A549 (cell line): ENCODE measurements around the gene RBM17. TPM values are rescaled to one million over a fixed set of nuclear protein-coding genes. Genes with fewer than 3 reads are reported as not detected.

ENCODE experiments used
- ATAC-seq, 2 experiments: fragments of 200-7000 bp in 1 of 2; fragments of >200 bp in 1 of 2; cut with Nextera tagmentation in 1 of 2; cut with Tn5 transposase in 1 of 2; 3 replicates each; pipeline versions ENCODE4 v1.8.0 to v1.9.1; 2018 to 2020; ENCODE audit warnings: mild to moderate bottlenecking in 1 of 2, moderate library complexity in 1 of 2
- CTCF ChIA-PET: fragments of 300-600 bp; sonication (Branson Sonifier 250); formaldehyde crosslinking; extraction: SDS; loops from one replicate; lab custom pipeline; 2021; ENCODE audit warnings: antibody characterized with exemption, inconsistent platforms; lab: Yijun Ruan, JAX
- POLR2A ChIA-PET: fragments of 350-600 bp; formaldehyde crosslinking; extraction: SDS; loops from one replicate; lab custom pipeline; 2021; ENCODE audit warnings: antibody characterized with exemption, inconsistent platforms; lab: Yijun Ruan, JAX
- DNase-seq, 2 experiments: peaks; one replicate each; pipeline versions ENCODE4 v3.0.0 to v3.0.0-alpha.2; 2011 to 2016; ENCODE audit warnings: low read depth in 1 of 2, low spot score in 1 of 2
- FAIRE-seq: peaks from 2 replicates; lab custom pipeline; 2011; peaks lifted over from hg19 to GRCh38; lab: Jason Lieb, UNC
- H3K27ac ChIP-seq, 2 experiments: fragments of >200 bp; sonication (Bioruptor Twin); formaldehyde crosslinking; 3 replicates each; pipeline ENCODE4 v1.5.1; 2016 to 2017
- H3K4me1 ChIP-seq: fragments of >200 bp; sonication (Bioruptor Twin); formaldehyde crosslinking; 3 replicates; pipeline ENCODE4 v1.6.1; 2016
- H3K4me2 ChIP-seq: fragments of >200 bp; sonication (Bioruptor Twin); formaldehyde crosslinking; 3 replicates; pipeline ENCODE4 v1.6.1; 2016
- H3K4me3 ChIP-seq: fragments of >200 bp; sonication (Bioruptor Twin); formaldehyde crosslinking; 3 replicates; pipeline ENCODE4 v1.5.1; 2016
- H3K9me3 ChIP-seq: fragments of >200 bp; sonication (Bioruptor Twin); formaldehyde crosslinking; 3 replicates; pipeline ENCODE4 v1.6.1; 2016
- CTCF ChIP-seq: fragments of >200 bp; sonication (Bioruptor Twin); formaldehyde crosslinking; IDR thresholded peaks from 3 replicates; pipeline ENCODE4 v1.5.1; 2016
- EP300 ChIP-seq, 2 experiments: fragments of >200 bp; sonication (Bioruptor Twin); formaldehyde crosslinking; IDR thresholded peaks; 2 replicates in 1 of 2; 3 replicates in 1 of 2; pipeline ENCODE4 v1.6.1; 2016 to 2017
- ESRRA ChIP-seq: fragments of 150-350 bp; IDR thresholded peaks from 2 replicates; pipeline ENCODE4 v1.6.1; 2014; ENCODE audit warnings: mild to moderate bottlenecking, low read length, borderline replicate concordance
- FOSB ChIP-seq: fragments of 250-450 bp; sonication (Bioruptor Pico); IDR thresholded peaks from 2 replicates; pipeline ENCODE4 v1.5.0; 2020; ENCODE audit warnings: mild to moderate bottlenecking, moderate library complexity
- HMGXB4 ChIP-seq: fragments of 250-450 bp; sonication (Bioruptor Pico); IDR thresholded peaks from 2 replicates; pipeline ENCODE4 v1.5.0; 2021; ENCODE audit warnings: mild to moderate bottlenecking, moderate library complexity, borderline replicate concordance
- HOXB13 ChIP-seq: fragments of 250-450 bp; sonication (Bioruptor Pico); IDR thresholded peaks from 2 replicates; pipeline ENCODE4 v1.5.0; 2020; ENCODE audit warnings: low read depth, mild to moderate bottlenecking, moderate library complexity
- JUN ChIP-seq, 2 experiments: fragments of >200 bp; sonication (Bioruptor Twin); formaldehyde crosslinking; IDR thresholded peaks; 2 replicates in 1 of 2; 3 replicates in 1 of 2; pipeline ENCODE4 v1.6.1; 2016 to 2017
- KDM5A ChIP-seq: fragments of 200-600 bp; sonication (generic); IDR thresholded peaks from 2 replicates; pipeline ENCODE4 v1.6.1; 2016; ENCODE audit warnings: antibody characterized with exemption, mild to moderate bottlenecking
- MAFK ChIP-seq: fragments of 450-650 bp; IDR thresholded peaks from 2 replicates; pipeline ENCODE4 v1.6.1; 2014; ENCODE audit not compliant: partially characterized antibody
- MYC ChIP-seq: IDR thresholded peaks from 2 replicates; pipeline ENCODE4 v1.6.1; 2012; ENCODE audit warnings: mild to moderate bottlenecking, inconsistent platforms, low read length, improper control_type of control experiment, borderline replicate concordance
- NFE2L2 ChIP-seq: fragments of 150-350 bp; conservative IDR thresholded peaks from 2 replicates; pipeline ENCODE4 v1.6.1; 2014; ENCODE audit warnings: low read length
- PBX3 ChIP-seq: IDR thresholded peaks from 2 replicates; pipeline ENCODE4 v1.6.1; 2012
- POLR2A ChIP-seq: IDR thresholded peaks from 2 replicates; pipeline ENCODE4 v1.6.1; 2012; ENCODE audit warnings: mild to moderate bottlenecking, low read length
- RARB ChIP-seq: fragments of 250-450 bp; sonication (Bioruptor Pico); IDR thresholded peaks from 2 replicates; pipeline ENCODE4 v1.8.0; 2021; ENCODE audit warnings: mild to moderate bottlenecking, moderate library complexity
- RNF2 ChIP-seq: fragments of 200-600 bp; sonication (generic); IDR thresholded peaks from 2 replicates; pipeline ENCODE4 v1.6.1; 2016; ENCODE audit warnings: low read depth, mild to moderate bottlenecking, antibody characterized with exemption, moderate library complexity, borderline replicate concordance
- TFCP2L1 ChIP-seq: fragments of 250-450 bp; sonication (Bioruptor Pico); IDR thresholded peaks from 2 replicates; pipeline ENCODE4 v1.5.0; 2021; ENCODE audit warnings: mild to moderate bottlenecking
- WGBS: methylation state at CpG from one replicate; pipeline ENCODE4 v1.1.6; 2017; ENCODE audit errors: missing lambda C conversion rate; 5-methylcytosine and 5-hydroxymethylcytosine counted together
- polyA plus RNA-seq, 4 experiments: library from polyadenylated mRNA; depleted of rRNA in 3 of 4; stranded (reverse); fragments of >200 nt; fragmentation: RNase III in 1 of 4; extraction: RNeasy Plus Mini Kit Qiagen cat#74134 plus additional on column Dnase treatment in 1 of 4; gene quantifications; 2 replicates in 3 of 4; 3 replicates in 1 of 4; pipeline ENCODE4 v1.2.3, GENCODE V29; 2011 to 2017

RBM17 gene
- polyA plus RNA-seq, 2 of the 4 experiments (the other 2 are of a cell fraction), result 75.2 to 121 TPM

GRCh38 chr10:6130848-6131470, 42.1 kb downstream of the RBM17 start:
- Histone ChIP-seq H3K4me1 (no peaks in the 10 kb centered on the region), H3K9me3 (no peaks in the 10 kb centered on the region), H3K4me3 (no peak overlapping the region), H3K27ac (no peak overlapping the region), H3K4me2 (no peak overlapping the region)
- ChIA-PET CTCF (interaction anchor here (0.7 to 1.5 kb wide), 5 partner anchors 21 to 117 kb away, joined by 3 to 4 read pairs (median 3); no protein-coding TSS in a partner anchor), POLR2A (no interaction called here)
- FAIRE-seq, result no peak
- no peak for ATAC-seq
- TF ChIP-seq HMGXB4 (CRISPR knock-in tag), result no peak
- TF ChIP-seq RARB (CRISPR knock-in tag), result no peak
- no peak for TF ChIP-seq RNF2
- TF ChIP-seq CTCF, result no peak
- TF ChIP-seq ESRRA, result no peak
- no peak for TF ChIP-seq NFE2L2
- TF ChIP-seq FOSB (CRISPR knock-in tag), result no peak
- TF ChIP-seq EP300 (IDR thresholded peaks at IDR 0.05), result no peak
- TF ChIP-seq MYC, result no peak
- TF ChIP-seq PBX3, result no peak
- TF ChIP-seq MAFK, result no peak
- no peak for DNase-seq
- WGBS, result 57% methylated on average over 7 of the region's 7 CpGs

- Histone ChIP-seq H3K4me3 (no peak overlapping the region), H3K4me1 (peaks cover 9% of the 10 kb centered on the region; the same call in 2 of the 3 replicates), H3K9me3 (no peaks in the 10 kb centered on the region), H3K4me2 (no peak overlapping the region), H3K27ac (no peak overlapping the region)
- ChIA-PET CTCF (interaction anchor here (0.8 kb wide), 1 partner anchor 30 kb away, joined by 3 read pairs; no protein-coding TSS in a partner anchor), POLR2A (no interaction called here)
- 83% methylated on average over 22 of the region's 22 CpGs for WGBS
- ATAC-seq, result no peak
- TF ChIP-seq JUN (IDR thresholded peaks at IDR 0.05) (no peak), TFCP2L1 (CRISPR knock-in tag) (no peak), MAFK (no peak), KDM5A (no peak), PBX3 (no peak), POLR2A (no peak), HOXB13 (no peak)
- no peak for DNase-seq
- no peak for FAIRE-seq
These were observed 44.7 kb downstream of the RBM17 start for GRCh38 chr10:6133331-6134098.
